Thyroid gland (tissue), 4 donors: ENCODE measurements around the gene NLGN3. TPM values are rescaled to one million over a fixed set of nuclear protein-coding genes. Genes with fewer than 3 reads are reported as not detected.

ENCODE experiments used
- DNase-seq, 2 donors: peaks; one replicate each; pipeline ENCODE4 v3.0.0-alpha.2; 2019
- H3K27ac ChIP-seq, 3 donors: fragments of 200-600 bp; sonication (generic); 1 replicate in 2 of 3; 2 replicates in 1 of 3; pipeline ENCODE4 v1.5.1; 2016 to 2019; ENCODE audit warnings: mild to moderate bottlenecking in 1 of 3, moderate library complexity in 1 of 3
- H3K27me3 ChIP-seq: fragments of 200-600 bp; sonication (generic); one replicate; pipeline ENCODE4 v1.5.1; 2019
- H3K36me3 ChIP-seq, 2 donors: fragments of 200-600 bp; sonication (generic); one replicate each; pipeline ENCODE4 v1.5.1; 2016 to 2019
- H3K4me1 ChIP-seq, 2 donors: fragments of 200-600 bp; sonication (generic); one replicate each; pipeline ENCODE4 v1.5.1; 2017 to 2019
- H3K4me3 ChIP-seq, 3 donors: fragments of 200-600 bp; sonication (generic); replicated peaks in 1 of 3; 1 replicate in 2 of 3; 2 replicates in 1 of 3; pipeline ENCODE4 v1.5.1; 2016; ENCODE audit warnings: mild to moderate bottlenecking in 1 of 3
- H3K9me3 ChIP-seq: fragments of 200-600 bp; sonication (generic); one replicate; pipeline ENCODE4 v1.5.1; 2017
- POLR2A ChIP-seq, 2 donors: fragments of 450-650 bp; IDR thresholded peaks; one replicate each; pipeline ENCODE4 v1.6.1; 2017; ENCODE audit warnings: antibody characterized with exemption in 2 of 2, mild to moderate bottlenecking in 2 of 2, moderate library complexity in 1 of 2
- WGBS, 2 donors: methylation state at CpG; one replicate each; pipeline ENCODE4 v1.1.5; 2017; 5-methylcytosine and 5-hydroxymethylcytosine counted together
- intact Hi-C: fragments of 100-400 bp; cut with DNase I; formaldehyde crosslinking; loops from one replicate; pipeline ENCODE4 v1.15.1; 2023
- total RNA-seq, 4 donors: library from RNA; depleted of rRNA; stranded (reverse); fragments of >200 nt; gene quantifications; one replicate each; pipeline ENCODE4 v1.2.3, GENCODE V29; 2016
- TF ChIP-seq, protein P1 (sequence below), 6 experiments: fragments of 200-600 bp in 3 of 6; fragments of 450-650 bp in 3 of 6; sonication (generic) in 3 of 6; IDR thresholded peaks; one replicate each; pipeline ENCODE4 v1.5.1; 2016 to 2019; ENCODE audit warnings: antibody characterized with exemption in 6 of 6, mild to moderate bottlenecking in 2 of 6, inconsistent platforms in 1 of 6, moderate library complexity in 1 of 6

The NLGN3 gene
- total RNA-seq, 4 donors from 2014 or later, result 0.13 to 0.46 (median 0.39) TPM

DNA sequence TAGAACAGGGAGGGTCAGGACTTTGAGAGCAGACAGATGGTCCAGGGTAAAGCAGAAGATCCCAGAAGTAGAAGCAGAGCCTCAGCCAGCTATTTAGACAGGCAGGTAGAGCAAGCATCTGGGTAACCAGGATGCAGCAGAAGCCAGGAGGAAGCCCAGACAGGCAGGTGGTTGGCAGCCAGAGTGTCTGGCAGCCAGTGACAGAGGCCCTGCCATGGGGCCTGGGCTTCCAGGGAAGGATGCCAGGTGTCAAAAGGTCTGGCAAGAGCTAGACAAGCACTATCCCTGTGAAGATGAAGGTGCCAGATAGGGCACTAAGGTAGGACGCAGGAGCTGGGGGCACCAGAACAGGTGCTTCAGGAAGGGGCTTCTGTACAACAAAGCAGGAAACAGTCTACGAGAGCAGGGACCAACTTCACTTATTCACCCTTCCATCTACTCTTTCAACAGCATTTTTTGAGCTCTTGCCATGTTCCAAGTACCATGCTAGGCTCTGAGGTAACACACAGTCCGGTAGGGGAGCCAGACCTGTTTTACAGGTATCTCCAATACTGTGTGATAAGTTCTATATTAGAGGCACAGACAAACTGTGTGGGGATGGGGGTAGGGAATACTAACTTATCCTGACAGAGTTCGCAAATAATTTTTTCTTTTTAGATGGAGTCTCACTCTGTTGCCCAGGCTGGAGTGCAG, 40.3 kb downstream of the NLGN3 start:
- no peaks in the 10 kb centered on the region for H3K4me1 ChIP-seq
- H3K27me3 ChIP-seq, result no peaks in the 10 kb centered on the region
- DNase-seq, result peak; percentile 4 to 8
- 55 to 64% methylated on average over 4 of the region's 4 CpGs for WGBS, 2 donors
- no peak overlapping the region for H3K27ac ChIP-seq
- intact Hi-C loops, result no loop called here
- no peaks in the 10 kb centered on the region for H3K9me3 ChIP-seq
- no peak overlapping the region for H3K4me3 ChIP-seq
- no peaks in the 10 kb centered on the region for H3K36me3 ChIP-seq
- no peak for TF ChIP-seq POLR2A (IDR thresholded peaks at IDR 0.05)
- TF ChIP-seq, protein P1, sequence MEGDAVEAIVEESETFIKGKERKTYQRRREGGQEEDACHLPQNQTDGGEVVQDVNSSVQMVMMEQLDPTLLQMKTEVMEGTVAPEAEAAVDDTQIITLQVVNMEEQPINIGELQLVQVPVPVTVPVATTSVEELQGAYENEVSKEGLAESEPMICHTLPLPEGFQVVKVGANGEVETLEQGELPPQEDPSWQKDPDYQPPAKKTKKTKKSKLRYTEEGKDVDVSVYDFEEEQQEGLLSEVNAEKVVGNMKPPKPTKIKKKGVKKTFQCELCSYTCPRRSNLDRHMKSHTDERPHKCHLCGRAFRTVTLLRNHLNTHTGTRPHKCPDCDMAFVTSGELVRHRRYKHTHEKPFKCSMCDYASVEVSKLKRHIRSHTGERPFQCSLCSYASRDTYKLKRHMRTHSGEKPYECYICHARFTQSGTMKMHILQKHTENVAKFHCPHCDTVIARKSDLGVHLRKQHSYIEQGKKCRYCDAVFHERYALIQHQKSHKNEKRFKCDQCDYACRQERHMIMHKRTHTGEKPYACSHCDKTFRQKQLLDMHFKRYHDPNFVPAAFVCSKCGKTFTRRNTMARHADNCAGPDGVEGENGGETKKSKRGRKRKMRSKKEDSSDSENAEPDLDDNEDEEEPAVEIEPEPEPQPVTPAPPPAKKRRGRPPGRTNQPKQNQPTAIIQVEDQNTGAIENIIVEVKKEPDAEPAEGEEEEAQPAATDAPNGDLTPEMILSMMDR (IDR thresholded peaks at IDR 0.05), result no peak

DNA sequence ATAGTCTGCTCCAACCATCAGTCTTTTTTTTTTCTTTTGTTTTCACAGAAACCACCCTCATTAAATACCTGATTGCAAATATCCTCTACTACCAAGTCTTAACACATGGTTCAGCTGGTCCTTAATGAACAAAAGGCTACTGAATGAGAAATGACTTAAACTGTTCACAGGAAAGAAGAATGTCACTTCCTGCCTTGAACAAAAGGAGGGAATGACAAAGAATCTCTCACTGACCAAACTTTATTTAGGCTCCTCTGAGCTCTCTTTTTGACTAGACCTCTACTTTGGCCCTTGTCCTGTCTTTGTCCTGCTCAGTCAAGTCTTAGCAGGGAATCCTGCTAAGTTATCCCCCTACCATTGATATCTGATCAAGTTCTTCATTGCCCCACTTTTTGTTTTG, 46.6 kb downstream of the NLGN3 start:
- Histone ChIP-seq H3K27ac (no peak overlapping the region), H3K9me3 (no peaks in the 10 kb centered on the region), H3K4me1 (no peaks in the 10 kb centered on the region), H3K27me3 (no peaks in the 10 kb centered on the region), H3K4me3 (no peak overlapping the region), H3K36me3 (no peaks in the 10 kb centered on the region)
- TF ChIP-seq POLR2A (IDR thresholded peaks at IDR 0.05), result no peak
- TF ChIP-seq, protein P1 (IDR thresholded peaks at IDR 0.05), result no peak
- no peak for DNase-seq
- intact Hi-C loops, result no loop called here

DNA sequence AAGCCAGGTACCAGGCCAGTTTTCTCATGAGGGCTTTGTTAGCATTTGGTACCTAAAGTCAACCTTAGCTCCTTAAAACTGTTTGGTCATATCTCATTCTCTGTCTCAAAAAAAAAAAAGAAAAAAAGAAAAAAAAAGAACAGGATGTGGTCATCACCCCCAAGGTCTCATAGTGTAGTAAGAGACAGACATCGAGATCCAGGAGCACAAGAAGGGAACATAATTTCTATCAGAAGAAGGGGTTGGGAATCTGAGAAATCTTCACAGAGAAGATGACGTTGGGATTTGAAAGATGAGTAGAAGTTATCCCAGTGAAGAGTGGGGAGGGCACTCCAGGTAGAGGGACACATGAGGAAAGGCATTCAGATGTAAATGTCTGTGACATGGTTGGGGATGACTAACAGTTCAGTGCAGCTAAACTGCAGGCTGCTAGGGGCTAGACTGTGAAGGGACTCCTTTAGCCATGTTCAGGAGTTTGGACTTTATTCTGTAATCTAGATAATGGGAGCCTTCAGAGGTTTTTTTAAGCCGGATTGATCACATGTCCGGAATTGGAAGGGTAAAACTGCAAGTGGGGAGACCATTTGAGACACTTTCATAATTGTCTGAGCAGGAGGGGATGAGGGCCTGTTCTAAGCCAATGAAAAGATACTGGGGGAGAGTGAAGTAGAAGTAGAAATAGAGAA, 51.5 kb downstream of the NLGN3 start:
- no peak for DNase-seq
- Histone ChIP-seq H3K4me3 (no peak overlapping the region), H3K36me3 (no peaks in the 10 kb centered on the region), H3K27me3 (no peaks in the 10 kb centered on the region), H3K27ac (no peak overlapping the region), H3K4me1 (no peaks in the 10 kb centered on the region), H3K9me3 (no peaks in the 10 kb centered on the region)
- 65 to 67% methylated on average over 4 of the region's 4 CpGs for WGBS, 2 donors
- intact Hi-C loops, result no loop called here
- TF ChIP-seq, protein P1 (IDR thresholded peaks at IDR 0.05), result no peak
- TF ChIP-seq POLR2A (IDR thresholded peaks at IDR 0.05), result no peak

DNA sequence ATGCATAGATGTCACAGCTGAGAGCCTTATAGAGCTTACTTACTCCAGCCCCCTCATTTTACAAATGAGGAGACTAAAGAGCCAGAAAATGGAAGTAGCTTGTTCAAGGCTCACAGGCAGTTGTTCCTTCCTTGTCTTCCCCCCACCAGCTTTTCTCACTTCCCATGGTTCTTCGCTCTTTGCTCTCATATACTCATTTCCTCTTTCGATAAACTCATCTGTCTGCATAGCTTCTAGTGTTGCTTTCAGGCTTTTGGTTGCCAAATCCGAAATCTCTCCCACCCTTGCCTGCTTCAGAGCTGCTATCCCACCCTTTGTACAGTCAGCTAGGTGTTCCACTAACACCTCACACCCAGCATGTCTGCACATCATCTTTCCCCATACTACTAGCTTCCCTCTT, 53.4 kb downstream of the NLGN3 start:
- Histone ChIP-seq H3K36me3 (no peaks in the 10 kb centered on the region), H3K9me3 (no peaks in the 10 kb centered on the region), H3K27ac (no peak overlapping the region), H3K4me3 (no peak overlapping the region), H3K4me1 (no peaks in the 10 kb centered on the region), H3K27me3 (no peaks in the 10 kb centered on the region)
- intact Hi-C loops, result no loop called here
- no peak for DNase-seq
- 77 to 83% methylated on average over 3 of the region's 3 CpGs for WGBS, 2 donors
- TF ChIP-seq, protein P1 (IDR thresholded peaks at IDR 0.05), result no peak
- no peak for TF ChIP-seq POLR2A (IDR thresholded peaks at IDR 0.05)

DNA sequence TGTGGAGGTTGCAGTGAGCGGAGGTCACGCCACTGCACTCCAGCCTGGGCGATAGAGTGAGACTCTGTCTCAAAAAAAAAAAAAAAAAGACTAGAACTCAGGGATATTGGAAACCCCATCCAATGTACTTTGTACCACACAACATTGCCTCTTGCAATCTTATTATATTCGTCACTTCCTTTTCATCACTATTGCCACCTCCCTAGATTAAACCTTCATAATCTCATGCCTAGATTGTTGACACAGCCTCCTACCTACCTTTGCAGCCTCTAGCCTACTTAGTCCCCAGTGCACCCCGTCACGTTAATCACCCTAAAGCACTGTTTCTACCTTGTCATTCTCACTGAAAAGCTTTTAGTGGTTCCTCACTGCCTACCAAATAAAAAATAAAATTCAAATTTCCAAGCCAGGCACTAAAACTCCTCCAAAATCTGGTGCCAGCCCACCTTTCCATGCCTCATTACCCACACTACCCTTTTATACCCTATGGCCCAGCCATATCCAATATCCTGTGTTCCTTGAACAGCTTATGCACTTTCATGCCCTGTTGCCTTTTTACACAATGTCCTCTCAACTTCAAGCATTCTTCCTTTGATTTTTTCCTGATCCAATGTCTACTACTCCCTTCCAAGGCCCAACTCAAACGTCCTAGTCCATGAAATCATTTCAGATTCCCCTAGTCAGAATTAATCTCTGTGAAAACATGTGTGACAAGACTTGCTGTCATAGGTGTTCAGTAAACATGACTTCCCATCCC, 54.8 kb downstream of the NLGN3 start:
- Histone ChIP-seq H3K27me3 (no peaks in the 10 kb centered on the region), H3K4me1 (no peaks in the 10 kb centered on the region), H3K36me3 (no peaks in the 10 kb centered on the region), H3K9me3 (no peaks in the 10 kb centered on the region), H3K27ac (no peak overlapping the region), H3K4me3 (no peak overlapping the region)
- intact Hi-C loops, result no loop called here
- no peak for DNase-seq
- 81 to 84% methylated on average over 7 of the region's 7 CpGs for WGBS, 2 donors
- TF ChIP-seq POLR2A (IDR thresholded peaks at IDR 0.05), result no peak
- TF ChIP-seq, protein P1 (IDR thresholded peaks at IDR 0.05), result no peak
